Hepatic stellate cell (primary cell): Measurements from ENCODE around the gene SPRING1.

ENCODE experiments used
- DNase-seq: peaks from one replicate; pipeline ENCODE4 v3.0.0; 2011; ENCODE audit warnings: low spot score

Gene SPRING1

GRCh38 chr12:116708826-116709756 is 28.8 kb downstream of the SPRING1 start:
- peak; percentile 52 for DNase-seq

GRCh38 chr12:116707751-116708150 is 30.1 kb downstream of the SPRING1 start:
- DNase-seq = no peak

GRCh38 chr12:116703214-116703795 is 34.6 kb downstream of the SPRING1 start:
- DNase-seq = peak; percentile 70

GRCh38 chr12:116701432-116701831 is 36.4 kb downstream of the SPRING1 start:
- no peak for DNase-seq

- DNase-seq = no peak
Measured at GRCh38 chr12:116700066-116700465, 37.8 kb downstream of the SPRING1 start.

GRCh38 chr12:116698554-116699075 is 39.3 kb downstream of the SPRING1 start:
- no peak for DNase-seq

GRCh38 chr12:116698116-116698515 is 39.8 kb downstream of the SPRING1 start:
- DNase-seq = no peak

- DNase-seq = no peak
Measured at GRCh38 chr12:116697716-116698115, 40.2 kb downstream of the SPRING1 start.

GRCh38 chr12:116697305-116697704 is 40.6 kb downstream of the SPRING1 start:
- peak; percentile 34 for DNase-seq

- DNase-seq = no peak
Measured at GRCh38 chr12:116695464-116695725, 42.5 kb downstream of the SPRING1 start.

GRCh38 chr12:116694653-116695463 is 43.0 kb downstream of the SPRING1 start:
- no peak for DNase-seq

GRCh38 chr12:116693286-116694227 is 44.3 kb downstream of the SPRING1 start:
- no peak for DNase-seq

- no peak for DNase-seq
Measured at GRCh38 chr12:116692605-116693004, 45.3 kb downstream of the SPRING1 start.

GRCh38 chr12:116691636-116692035 is 46.2 kb downstream of the SPRING1 start:
- no peak for DNase-seq

- DNase-seq = no peak
Measured at GRCh38 chr12:116691205-116691604, 46.7 kb downstream of the SPRING1 start.

GRCh38 chr12:116689979-116690744 is 47.7 kb downstream of the SPRING1 start:
- DNase-seq = no peak

- DNase-seq = no peak
Measured at GRCh38 chr12:116689521-116689920, 48.3 kb downstream of the SPRING1 start.
